ENCODE data around the gene PIAS4. TPM values are rescaled to one million over a fixed set of nuclear protein-coding genes. Genes with fewer than 3 reads are reported as not detected.
A peak's percentile ranks its signal among the peaks of the same experiment; 100 is the strongest.
"Not testable (repeated sequence)": the region's sequence is repeated elsewhere in the genome, so short reads cannot be mapped to it uniquely, and the experiment has no call there.

Gene PIAS4, protein sequence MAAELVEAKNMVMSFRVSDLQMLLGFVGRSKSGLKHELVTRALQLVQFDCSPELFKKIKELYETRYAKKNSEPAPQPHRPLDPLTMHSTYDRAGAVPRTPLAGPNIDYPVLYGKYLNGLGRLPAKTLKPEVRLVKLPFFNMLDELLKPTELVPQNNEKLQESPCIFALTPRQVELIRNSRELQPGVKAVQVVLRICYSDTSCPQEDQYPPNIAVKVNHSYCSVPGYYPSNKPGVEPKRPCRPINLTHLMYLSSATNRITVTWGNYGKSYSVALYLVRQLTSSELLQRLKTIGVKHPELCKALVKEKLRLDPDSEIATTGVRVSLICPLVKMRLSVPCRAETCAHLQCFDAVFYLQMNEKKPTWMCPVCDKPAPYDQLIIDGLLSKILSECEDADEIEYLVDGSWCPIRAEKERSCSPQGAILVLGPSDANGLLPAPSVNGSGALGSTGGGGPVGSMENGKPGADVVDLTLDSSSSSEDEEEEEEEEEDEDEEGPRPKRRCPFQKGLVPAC
- total RNA-seq (2014; rRNA removed; shearing (Covaris generic)), result 47.9 and 54.4 TPM in 2 replicates

DNA sequence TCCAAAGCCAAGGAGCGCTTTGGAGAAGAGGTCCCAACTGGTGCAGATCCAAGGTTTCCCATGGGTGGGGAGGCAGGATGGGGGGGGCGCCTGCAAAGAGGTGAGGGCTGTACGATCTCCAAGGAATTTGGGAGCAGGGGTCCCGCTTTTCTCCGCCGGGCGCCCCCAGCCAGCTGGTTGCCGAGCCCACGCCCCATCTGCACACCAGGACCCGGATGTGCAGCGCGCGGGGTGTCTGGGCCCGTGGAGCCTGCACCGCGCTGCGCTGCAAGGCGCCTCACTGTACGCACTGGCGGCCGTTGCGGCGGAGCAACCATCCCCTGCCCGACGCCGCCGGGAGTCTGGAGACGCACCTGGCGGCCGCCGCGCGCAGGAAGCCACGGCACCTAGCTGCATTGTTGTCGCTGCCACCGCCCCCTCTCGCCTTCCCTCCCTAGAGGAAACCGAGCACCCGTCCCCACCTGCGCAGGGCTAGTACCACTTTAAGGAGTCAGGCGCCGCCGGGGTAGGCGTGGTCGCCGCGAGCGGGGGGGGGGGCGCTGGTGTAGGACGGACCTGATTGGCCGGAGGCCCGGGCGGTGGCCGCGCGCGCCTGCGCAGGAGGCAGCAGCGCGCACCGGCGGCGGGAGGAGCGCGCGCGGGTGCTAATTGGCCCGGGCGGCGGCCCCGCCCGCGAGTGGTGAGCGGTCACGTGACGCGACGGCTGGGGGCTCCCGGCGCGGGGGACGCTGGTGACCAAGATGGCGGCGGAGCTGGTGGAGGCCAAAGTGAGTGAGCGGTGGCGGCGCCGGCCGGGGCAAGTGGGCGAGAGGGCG, at the start of gene PIAS4:
Gene PIAS4, plus strand, starts transcription at position 716 of the 815 bp plus-strand sequence. Its CDS starts 25 bp downstream, at position 741.
- H3K36me3 ChIP-seq (replicated peaks; ENCODE audit: control insufficient read depth, insufficient read depth, low read length), result no peaks in the 10 kb centered on the region
- H3K27me3 ChIP-seq (ENCODE audit: control insufficient read depth, insufficient read depth, low read length), result no peaks in the 10 kb centered on the region
- peak within 1 kb of the TSS; percentile 93 for H3K4me3 ChIP-seq (ENCODE audit: insufficient read depth, low read depth, low read length)
- peak; percentile 100 for DNase-seq

DNA sequence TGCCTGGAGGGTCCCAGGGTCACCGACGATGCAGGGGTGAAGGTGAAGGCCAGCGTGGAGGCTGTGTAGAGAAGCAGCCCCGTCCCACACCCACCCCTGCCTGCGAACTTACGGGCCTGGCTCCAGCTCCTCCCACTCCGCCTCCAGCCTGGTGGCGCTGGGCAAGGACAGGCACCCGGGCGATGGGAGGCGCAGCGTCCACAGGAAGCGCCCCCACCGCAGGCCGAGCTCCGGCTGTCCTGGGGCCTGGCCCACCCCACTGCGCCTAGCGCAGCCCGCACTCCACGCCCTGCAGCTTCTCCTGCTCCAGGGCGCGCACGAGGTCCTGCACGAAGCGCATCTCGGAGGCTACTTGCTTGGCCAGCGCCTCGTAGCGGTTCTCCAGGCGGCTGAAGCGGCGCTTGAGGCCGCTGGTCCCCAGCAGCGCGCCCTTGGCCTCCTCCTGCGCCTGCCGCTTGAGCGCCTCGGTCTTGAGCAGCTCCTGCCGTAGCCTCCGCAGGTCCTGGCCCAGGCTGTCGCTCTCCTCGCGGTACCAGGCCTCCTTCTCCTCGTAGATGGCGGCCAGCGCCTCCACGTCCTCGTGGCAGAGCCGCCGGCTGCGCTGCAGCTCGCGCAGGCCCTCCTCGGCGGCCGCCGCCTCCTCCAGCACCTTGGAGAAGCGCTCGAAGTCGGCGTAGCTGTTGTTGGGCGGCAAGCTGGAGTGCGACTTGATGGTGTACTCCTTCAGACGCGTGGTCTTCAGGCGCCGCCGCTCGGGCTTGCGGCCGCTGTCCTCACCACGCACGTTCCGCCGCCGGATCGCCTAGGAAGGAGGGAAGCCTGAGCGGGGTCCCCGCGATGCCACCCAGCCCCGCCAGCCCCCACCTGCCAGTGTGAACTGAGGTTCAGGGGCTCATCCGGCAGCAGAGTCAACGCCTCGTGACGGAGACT, 48.4 kb upstream of the PIAS4 start:
- Histone ChIP-seq H3K27me3 (ENCODE audit: control insufficient read depth, insufficient read depth, low read length) (no peaks in the 10 kb centered on the region), H3K36me3 (replicated peaks; ENCODE audit: control insufficient read depth, insufficient read depth, low read length) (peaks cover 14% of the 10 kb centered on the region), H3K4me3 (ENCODE audit: insufficient read depth, low read depth, low read length) (no peak overlapping the region)
- DNase-seq, result no peak

DNA sequence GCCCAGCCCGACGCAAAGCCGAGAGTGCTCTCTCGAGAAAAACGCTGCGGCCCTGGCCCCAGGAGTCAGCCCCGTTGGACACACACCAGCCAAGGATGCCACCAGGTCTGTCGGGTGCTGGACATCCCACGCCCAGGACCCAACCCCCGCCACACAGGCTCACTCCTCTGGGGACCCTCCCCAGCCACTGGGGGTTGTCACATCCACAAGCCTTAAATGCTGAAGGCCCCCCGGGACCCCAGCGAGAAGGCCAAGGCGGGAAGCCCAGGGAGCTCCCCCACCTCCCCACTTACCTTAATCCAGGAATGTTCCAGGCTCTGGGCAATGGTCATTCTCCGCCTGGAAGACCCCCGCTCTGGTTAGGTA, 47.8 kb upstream of the PIAS4 start:
- peaks cover 14% of the 10 kb centered on the region for H3K36me3 ChIP-seq (replicated peaks; ENCODE audit: control insufficient read depth, insufficient read depth, low read length)
- DNase-seq, result no peak
- no peak overlapping the region for H3K4me3 ChIP-seq (ENCODE audit: insufficient read depth, low read depth, low read length)
- no peaks in the 10 kb centered on the region for H3K27me3 ChIP-seq (ENCODE audit: control insufficient read depth, insufficient read depth, low read length)

DNA sequence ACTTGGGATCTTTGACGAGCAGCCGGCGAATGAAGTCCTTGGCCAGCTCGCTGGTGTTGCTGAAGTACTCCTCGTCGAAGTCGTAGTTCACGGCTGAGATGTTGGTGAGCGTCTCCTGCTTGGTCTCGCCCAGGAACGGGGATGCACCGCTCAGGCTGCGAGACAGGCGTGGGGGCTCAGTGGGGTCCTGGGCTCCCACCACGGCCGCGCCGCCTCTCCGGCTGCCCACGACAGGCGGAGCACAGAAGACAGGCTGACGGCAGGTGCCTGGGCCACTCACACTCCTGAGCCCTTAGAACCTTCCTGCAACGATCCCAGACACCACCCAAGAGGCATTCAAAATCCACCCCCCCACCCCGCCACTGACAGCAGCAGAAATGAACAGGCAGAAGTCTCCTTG, 46.5 kb upstream of the PIAS4 start:
- no peak for DNase-seq
- no peaks in the 10 kb centered on the region for H3K27me3 ChIP-seq (ENCODE audit: control insufficient read depth, insufficient read depth, low read length)
- H3K36me3 ChIP-seq (replicated peaks; ENCODE audit: control insufficient read depth, insufficient read depth, low read length), result peaks cover 18% of the 10 kb centered on the region
- H3K4me3 ChIP-seq (ENCODE audit: insufficient read depth, low read depth, low read length), result no peak overlapping the region

DNA sequence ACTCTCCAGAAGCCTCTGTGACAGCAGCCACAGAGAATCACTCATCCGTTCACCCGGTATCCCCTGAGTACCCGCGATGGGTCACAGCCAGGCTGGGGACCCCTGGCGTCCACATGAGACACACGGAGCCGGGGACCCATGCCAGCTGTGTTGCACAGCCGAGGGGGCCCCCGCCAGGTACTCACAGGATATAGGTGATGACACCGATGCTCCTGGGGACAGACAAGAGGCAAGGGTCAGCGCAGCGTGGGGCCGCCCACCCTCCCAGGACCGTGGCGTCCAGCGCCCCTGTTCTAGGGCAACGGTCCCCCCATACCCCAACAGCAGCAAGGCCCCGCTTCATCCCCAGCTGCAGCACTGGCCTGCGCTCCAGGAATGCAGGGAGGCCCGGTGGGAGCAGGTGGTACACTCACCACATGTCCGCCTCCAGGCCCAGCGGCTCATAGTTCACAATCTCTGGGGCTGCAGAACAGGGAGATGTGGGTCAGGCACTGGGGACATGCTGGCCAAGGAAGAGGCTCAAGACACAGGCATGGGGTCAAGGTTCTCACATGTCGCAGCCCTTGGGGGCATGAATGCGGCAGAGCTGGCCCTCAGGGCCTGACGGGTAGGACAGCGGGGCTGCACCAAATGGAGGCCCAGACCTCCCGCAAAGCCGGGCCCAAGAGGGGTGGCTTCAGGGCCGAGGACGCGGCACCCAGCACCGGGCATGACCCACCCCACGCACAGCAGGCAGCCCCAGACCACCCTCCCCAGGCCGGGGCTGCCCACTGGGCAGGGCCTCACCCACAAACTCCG, 43.9 kb upstream of the PIAS4 start:
- Histone ChIP-seq H3K4me3 (ENCODE audit: insufficient read depth, low read depth, low read length) (no peak overlapping the region), H3K36me3 (replicated peaks; ENCODE audit: control insufficient read depth, insufficient read depth, low read length) (peaks cover 27% of the 10 kb centered on the region), H3K27me3 (ENCODE audit: control insufficient read depth, insufficient read depth, low read length) (no peaks in the 10 kb centered on the region)
- no peak for DNase-seq

DNA sequence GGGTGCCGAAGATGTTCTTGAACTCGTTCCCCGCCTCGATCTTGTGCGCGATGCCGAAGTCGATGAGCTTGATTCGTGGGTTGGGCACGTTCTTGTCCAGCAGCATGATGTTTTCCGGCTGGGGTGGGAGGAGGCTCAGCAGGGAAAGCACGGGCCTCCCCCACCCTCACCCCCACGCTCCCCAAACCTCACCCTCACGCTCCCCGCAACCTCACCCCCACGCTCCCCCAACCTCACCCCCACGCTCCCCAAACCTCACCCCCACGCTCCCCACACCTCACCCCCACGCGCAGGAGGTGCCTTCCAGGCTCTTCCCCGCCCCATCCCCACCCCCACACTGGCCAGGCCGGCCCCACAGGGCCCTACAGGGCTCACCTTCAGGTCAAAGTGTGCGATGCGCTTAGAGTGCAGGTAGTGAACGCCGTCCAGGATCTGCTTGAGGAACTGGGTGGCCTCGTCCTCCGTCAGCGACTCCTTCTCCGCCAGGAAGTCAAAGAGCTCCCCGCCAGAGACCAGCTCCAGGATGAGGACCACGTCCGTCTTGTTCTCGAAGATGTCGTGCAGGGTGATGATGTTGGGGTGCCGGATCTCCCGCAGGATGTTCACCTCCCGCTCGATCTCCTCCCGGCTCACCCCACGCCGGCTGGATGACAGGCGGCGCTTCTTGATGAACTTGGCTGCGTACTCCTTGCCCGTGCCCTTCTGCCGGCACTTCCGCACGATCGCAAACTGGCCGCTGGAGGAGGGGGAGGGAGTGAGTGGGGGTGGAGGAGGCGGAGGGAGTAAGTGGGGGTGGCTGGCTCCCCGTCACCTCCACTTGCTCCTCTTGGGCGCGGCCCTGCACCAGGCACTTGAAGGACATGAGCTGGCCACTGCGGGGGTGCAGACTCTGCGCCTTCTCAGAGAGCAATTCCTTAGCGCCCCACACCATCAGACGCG, 43.0 kb upstream of the PIAS4 start:
- Histone ChIP-seq H3K4me3 (ENCODE audit: insufficient read depth, low read depth, low read length) (no peak overlapping the region), H3K36me3 (replicated peaks; ENCODE audit: control insufficient read depth, insufficient read depth, low read length) (peaks cover 28% of the 10 kb centered on the region), H3K27me3 (ENCODE audit: control insufficient read depth, insufficient read depth, low read length) (no peaks in the 10 kb centered on the region)
- no peak for DNase-seq

DNA sequence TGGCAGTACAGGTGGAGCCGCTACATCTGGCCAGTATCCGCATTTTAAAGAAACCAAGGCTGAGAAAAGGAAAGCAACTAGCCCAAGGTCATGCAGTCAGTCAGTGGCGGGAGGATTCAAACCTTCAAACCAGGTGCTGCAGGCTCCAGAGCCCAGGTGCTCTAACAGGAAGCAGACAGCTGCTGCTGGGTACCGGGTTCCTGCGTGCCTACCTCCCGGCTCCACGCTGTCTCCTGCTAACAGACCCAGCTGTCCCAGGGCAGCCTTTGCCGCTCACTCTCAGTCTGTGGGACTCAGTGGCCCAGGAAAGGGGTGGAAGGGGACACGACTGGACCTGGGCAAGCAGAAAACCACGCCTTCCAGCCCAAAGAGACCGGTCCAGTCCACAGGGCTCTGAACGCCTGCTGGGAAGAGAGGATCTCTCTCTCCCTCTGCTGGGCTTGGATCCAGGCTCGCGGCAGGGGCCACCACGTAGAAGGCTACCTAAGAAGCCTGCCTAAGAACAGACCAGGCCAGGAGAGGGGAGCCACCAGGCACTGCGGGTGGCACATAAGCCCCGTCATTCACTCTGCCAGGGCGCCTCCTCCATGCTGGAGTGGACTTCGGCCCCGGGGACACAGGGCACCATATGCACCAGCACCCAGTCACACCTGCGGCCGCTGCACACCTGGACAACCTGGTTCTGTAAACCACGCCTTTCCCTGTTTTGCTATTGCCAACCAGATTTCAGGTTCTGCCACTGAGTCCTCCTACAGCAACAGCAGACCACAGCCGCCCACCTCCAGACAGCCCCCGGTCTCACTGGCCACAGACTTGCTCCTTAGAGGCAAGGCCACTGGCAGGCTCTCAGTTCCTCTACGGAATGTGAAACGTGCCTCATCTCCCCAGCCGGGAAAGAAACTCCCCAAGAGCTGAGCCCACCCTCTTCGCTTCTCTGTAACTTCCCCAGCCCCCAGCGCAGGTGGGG, 41.2 kb upstream of the PIAS4 start:
- Histone ChIP-seq H3K4me3 (ENCODE audit: insufficient read depth, low read depth, low read length) (no peak overlapping the region), H3K27me3 (ENCODE audit: control insufficient read depth, insufficient read depth, low read length) (no peaks in the 10 kb centered on the region), H3K36me3 (replicated peaks; ENCODE audit: control insufficient read depth, insufficient read depth, low read length) (peaks cover 24% of the 10 kb centered on the region)
- DNase-seq, result no peak

DNA sequence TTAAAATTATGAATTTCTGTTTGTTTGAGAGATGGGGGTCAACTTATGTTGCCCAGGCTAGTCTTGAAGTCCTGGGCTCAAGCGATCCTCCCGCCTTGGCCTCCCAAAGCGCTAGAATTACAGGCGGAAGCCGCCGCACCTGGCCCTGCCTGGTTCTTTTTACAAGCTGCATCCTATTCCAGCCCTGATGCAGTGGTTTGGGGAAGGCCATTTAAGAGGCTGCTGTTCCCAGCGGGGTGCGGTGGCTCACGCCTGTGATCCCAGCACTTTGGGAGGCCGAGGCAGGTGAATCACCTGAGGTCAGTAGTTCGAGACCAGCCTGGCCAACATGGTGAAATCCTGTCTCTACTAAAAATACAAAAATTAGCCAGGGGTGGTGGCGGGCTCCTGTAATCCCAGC, 39.6 kb upstream of the PIAS4 start:
- H3K4me3 ChIP-seq (ENCODE audit: insufficient read depth, low read depth, low read length); DNase-seq; H3K27me3 ChIP-seq (ENCODE audit: control insufficient read depth, insufficient read depth, low read length): not testable (repeated sequence)
- H3K36me3 ChIP-seq (replicated peaks; ENCODE audit: control insufficient read depth, insufficient read depth, low read length), result peaks cover 22% of the 10 kb centered on the region

DNA sequence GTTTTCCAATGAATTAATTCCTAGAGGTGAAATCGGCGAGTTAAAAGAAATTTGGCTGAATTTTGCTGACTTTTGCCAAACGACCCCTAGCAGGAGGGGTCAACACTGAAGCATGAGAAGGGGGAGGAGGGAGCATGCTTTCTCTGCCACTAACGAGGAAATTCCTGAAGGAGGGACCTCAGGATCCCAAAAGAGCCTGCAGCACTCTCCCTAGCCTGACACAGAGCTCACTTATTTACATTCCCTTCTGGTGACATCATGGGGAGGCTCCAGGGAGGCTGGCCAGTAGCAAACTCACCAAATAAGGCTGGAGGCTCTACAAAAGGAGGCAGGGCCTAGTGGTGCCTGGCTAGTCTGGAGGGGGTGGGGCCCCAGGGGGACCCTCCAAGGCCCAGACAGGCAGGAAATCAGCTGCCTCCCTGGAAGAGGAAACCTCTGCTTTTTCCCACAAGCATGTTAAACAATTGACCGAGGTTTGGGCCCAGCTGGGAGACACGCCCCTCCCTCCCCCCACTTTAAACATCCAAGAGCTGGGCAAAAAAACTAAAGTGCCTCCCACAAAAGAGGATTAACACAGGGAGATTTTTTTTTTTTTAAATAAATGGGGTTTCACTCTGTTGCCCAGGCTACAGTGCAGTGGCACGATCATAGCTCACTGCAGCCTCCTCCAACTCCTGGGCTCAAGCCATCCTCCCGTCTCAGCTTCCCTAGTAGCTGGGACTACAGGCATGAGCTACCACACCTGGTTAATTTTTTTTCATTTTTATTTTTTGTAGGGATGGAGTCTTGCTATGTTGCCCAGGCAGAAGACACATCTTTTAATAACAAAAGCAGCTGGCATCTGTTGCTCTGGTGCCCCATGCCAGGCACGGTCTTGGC, 38.7 kb upstream of the PIAS4 start:
- Histone ChIP-seq H3K27me3 (ENCODE audit: control insufficient read depth, insufficient read depth, low read length) (no peaks in the 10 kb centered on the region), H3K4me3 (ENCODE audit: insufficient read depth, low read depth, low read length) (no peak overlapping the region; the same call in 1 of the 2 replicates)
- peak; percentile 95 for DNase-seq

DNA sequence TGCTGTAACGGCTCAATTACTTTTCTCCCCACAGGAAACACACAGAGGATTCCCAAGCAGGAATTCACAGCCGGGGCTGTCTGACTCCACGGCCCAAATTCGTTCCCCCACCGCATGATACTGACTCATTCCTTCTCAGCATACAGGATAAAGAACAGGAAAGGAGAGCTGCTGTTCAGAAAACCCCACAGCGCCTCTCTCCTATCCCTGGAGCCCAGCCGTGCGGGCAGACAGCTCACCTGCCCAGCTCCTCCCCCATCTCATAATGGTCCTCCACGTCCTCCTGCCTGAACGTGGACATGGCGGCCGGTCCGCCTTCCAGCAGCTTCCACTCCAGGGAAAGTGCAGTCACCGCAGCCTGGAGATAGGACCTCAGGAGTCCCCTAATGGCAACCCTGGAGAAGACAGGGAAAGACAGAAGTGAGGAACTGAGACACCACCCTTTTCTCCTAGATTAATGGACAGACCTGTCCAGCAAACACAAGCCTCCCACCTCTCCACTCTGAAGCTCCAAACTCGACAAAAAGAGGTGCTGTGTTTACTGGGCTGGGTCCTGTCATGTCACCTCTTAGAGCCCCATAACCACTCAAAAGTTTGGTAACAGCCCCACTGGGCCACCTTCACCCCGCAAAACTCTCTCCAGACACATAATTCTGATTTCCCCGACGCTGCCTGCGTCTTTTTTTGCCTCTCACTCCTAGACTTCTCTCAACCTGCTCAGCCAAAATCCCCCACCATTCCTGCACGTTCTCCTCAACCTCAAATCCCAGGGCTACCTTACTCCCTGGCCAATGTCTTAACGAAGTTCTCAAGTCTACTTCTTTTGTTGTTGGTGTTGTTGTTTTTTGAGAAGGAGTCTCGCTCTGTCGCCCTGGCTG, 37.9 kb upstream of the PIAS4 start:
- no peak for DNase-seq
- Histone ChIP-seq H3K27me3 (ENCODE audit: control insufficient read depth, insufficient read depth, low read length) (no peaks in the 10 kb centered on the region), H3K36me3 (replicated peaks; ENCODE audit: control insufficient read depth, insufficient read depth, low read length) (peaks cover 17% of the 10 kb centered on the region), H3K4me3 (ENCODE audit: insufficient read depth, low read depth, low read length) (peak overlapping the region; percentile 85)

More for the DNA sequence above, 38.7 kb upstream of the PIAS4 start:
- peaks cover 17% of the 10 kb centered on the region for H3K36me3 ChIP-seq (replicated peaks; ENCODE audit: control insufficient read depth, insufficient read depth, low read length)

Data from H7 (cell line).